HG03378 (cell line): ENCODE measurements around the gene ACTR8.

Experiments used
- ATAC-seq: cut with Tn5 transposase; IDR thresholded peaks from one replicate; pipeline ENCODE4 v1.9.1; 2021; ENCODE audit warnings: mild to moderate bottlenecking, moderate library complexity; ENCODE audit not compliant: unreplicated experiment

The ACTR8 gene

DNA sequence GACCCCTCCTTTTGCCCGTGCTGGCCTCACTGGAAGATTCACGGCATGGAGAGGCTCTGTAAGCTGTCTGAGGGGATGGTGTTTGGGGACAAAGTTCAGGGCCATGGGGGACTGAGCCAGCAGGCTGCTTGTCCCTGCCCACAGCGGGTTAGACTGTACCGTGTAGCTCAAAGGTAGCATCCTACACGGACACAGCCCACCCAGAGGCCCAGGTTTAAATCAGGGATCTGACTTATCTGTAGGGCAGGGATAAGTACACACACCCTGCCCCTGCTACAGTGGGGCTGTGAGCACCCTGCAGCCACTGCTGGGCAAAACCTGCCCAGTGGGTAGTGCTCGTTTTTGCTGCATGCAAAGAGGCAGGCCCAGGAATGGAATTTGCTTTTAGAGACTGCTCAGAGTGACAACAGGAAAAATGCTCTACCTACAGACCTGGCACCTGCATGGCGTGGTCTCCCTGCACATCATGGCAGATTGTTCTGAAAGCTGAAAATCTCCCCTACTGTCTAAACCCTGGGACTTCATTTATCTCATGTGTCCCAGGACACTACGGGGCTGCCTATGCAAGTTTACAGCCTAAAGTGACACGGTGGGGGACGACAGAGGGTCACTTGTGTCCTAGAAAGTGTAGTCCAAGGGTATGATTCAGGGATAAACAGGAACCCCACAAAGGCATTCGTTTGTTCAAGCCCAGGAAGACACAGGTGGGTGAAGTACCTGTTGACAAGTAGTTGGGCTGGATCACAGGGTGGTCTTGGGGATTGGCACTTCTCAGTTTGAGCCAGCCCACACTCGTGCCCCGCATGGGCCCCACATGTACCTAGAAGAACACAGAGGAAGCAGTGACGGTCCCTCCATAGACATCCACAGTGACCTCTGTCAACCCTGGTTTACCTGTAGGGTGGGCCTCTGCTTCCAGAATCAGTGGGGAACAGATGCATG is 63.5 kb downstream of the ACTR8 start:
- no peak for ATAC-seq

DNA sequence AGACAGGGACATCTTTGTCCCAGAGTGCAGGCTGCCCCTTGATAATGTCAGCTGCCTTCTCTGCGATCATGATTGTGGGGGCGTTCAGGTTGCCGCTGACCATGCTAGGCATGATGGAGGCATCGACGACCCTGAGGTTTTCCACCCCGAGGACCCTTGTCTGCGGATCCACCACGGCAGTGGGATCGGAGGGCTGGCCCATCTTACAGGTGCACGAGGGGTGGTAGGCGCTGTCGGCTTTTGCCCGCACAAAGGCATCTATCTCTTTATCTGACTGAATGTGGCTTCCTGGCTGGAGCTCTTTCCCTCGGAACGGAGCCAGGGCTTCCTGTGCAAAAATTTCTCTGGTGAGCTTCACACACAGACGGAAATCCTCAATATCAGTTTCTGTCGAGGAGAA is 64.1 kb downstream of the ACTR8 start:
- no peak for ATAC-seq

DNA sequence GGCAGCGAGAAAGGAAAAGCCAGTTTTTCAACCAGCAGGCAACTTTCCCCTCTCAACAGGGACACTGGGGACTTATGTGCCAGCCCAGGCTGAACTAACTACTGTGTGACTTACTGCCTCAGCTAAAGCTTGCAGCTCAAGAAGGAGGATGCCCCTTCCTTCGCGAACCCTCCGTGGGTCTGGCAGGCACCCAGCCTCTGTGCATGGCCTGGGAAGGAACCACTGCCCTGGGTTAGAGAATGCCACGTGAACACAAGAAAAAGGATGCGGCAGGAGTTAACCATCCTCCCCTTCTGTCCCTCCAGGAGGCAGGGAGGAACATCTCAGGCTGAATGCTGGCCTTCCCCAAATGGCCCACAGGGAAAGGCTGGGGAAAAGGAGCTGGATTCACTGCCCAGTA is 64.7 kb downstream of the ACTR8 start:
- no peak for ATAC-seq
